HG02870 (cell line): ENCODE measurements around the gene IGF2BP3.

Experiments
- ATAC-seq: cut with Tn5 transposase; IDR thresholded peaks from one replicate; pipeline ENCODE4 v1.9.1; 2021; ENCODE audit warnings: mild to moderate bottlenecking, moderate library complexity; ENCODE audit not compliant: unreplicated experiment

IGF2BP3 gene

DNA sequence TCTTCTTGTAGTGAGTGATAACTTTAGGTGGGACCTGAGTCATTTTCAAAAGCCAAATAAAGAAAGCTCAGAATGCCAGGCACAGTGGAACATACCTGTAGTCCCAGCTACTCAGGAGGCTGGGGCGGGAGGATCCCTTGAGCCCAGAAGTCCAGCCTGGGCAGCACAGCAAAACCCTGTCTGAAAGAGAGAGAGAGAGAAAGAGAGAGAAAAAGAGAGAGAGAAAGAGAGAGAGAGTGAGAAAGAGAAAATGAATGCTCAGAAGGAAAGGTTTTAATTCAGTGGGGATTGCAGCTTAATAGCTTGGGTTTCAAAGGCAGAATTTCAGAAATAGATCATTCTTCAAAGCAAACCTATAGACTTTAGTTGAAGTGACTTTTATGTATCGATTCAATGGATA, 198.0 kb downstream of the IGF2BP3 start:
- ATAC-seq: no peak

DNA sequence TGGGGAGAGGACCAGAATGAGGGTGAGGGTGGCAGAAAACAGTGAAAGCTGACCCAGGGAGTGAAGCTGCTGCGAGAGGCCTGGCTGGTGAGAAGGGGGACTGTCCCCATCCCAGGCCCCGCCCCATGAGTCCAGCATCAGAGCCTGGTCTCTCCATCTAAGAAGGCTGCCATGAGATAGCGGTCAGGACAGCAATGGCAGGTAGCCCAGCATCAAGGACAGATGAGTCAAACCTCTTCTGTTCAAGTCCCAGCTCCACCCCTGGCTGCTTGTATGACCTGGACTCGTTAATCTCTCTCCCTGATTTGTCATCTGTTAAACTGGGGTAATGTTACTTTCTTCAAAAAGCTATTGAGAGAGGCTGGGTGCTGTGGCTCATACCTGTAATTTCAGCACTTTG, 201.5 kb downstream of the IGF2BP3 start:
- no peak for ATAC-seq

DNA sequence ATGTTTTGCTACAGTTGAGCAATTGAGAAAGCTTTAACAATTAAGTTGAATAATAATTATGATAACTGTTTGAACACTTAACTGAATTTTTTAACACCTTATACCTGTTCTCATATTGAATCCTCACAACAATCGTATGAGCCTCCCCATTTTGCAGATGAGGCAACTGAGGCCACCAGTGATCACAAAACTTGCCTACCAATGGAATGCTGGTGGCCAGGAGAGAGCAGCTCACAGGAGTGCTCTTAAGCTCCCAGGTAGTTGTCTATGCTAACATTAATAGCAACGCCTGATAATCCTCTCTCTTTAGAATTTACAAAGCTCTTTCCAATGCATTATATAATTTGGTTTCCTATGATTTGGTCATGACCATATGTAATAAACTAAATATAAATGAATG, 202.1 kb downstream of the IGF2BP3 start:
- no peak for ATAC-seq

DNA sequence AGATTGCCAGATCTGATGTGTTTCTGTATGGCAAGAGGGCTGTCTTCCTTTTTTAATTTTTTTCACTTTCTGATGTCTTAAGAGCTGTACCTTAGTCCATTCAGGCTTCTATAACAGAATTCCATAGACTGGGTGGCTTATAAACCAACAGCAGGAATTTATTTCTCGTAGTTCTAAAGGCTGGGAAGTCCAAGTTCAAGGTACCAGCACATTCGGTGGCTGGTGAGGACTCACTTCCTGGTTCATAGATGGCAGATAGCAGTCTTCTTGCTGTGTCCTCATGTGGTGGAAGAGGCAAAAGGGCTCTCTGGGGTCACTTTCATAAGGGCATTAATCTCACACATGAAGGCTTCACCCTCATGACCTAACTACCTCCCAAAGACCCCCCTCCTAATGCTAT, 202.9 kb downstream of the IGF2BP3 start:
- ATAC-seq: no peak

DNA sequence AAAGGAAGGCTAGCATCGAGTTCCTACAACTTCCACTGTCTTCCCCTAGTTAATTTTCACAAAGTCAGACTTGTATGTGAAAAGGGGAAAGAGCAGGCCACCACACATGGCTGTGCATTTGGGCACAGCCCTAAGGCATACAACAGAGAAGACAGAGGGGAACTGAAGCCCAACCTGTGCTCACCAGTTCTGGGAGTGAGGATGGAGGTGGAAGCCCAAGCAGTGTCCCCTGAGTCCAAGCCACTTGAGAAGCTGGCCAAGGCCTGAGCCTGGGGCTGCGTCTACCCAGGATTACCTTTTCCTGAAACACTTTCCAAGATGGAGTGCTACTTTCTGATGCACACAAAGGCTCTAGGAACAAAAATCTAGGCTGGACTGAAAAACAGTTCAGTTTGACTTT, 203.4 kb downstream of the IGF2BP3 start:
- ATAC-seq: no peak

DNA sequence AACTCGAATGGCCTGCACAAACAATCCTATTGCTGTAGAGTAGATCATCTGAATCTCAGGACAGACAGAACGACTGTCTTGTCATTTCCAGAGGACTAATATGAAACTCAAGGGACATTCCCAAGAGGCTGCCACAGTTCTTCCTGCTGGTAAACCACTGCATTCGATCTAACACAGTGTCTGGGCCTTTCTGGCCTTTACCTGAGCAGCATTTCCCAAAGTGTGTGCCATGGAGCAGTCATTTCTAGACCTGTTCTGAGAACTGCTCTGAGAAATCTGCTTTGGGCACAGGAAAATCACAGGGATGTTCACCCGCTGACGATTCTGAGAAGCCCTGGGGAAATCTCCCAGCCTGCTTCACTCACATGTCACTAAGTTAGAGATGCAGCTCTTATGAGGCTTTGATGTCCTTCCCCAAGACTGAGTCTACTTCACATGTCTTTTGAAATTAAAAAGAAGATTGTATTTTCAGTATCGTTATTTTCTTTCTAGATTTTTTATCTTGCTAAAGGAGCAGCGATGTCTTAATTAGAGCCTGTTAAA, 205.3 kb downstream of the IGF2BP3 start:
- peak; percentile 69 for ATAC-seq

DNA sequence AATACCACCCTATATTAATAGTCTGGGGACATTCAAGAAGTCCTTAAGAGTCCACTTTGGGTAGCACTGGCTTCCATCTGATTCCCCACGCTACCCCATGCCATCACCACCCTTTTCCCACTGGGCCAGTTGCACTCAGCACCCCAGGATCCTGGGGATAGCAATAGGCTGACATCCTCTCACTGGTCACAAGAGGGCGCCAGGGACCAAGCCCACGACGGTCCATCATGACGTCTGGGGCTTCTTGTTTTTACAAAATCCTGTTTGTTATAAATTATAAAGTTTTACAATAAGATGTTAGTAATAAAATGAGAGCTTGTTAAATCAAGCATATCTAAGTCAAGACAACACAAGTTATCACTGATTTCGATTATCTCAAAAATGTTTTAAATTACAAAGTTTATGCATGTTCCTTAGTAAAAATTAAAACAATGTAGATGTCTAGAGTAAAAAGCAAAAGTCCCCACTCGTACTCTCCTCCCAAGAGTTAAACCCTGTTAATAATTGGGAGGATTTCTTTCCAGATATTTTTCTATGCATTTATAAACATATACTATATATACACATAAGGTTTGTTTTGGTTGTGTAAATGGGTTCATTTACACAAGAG, 208.3 kb downstream of the IGF2BP3 start:
- ATAC-seq: peak; percentile 65

DNA sequence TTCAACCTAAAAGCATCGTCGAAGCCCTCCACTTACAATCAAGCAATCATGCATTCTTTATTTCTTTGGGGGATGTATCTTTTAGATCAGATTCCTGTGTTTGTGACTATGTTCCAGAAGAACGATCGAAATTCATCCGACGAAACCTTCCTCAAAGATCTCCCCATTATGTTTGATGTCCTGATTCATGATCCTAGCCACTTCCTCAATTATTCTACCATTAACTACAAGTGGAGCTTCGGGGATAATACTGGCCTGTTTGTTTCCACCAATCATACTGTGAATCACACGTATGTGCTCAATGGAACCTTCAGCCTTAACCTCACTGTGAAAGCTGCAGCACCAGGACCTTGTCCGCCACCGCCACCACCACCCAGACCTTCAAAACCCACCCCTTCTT, 209.9 kb downstream of the IGF2BP3 start:
- ATAC-seq: no peak
